ENCODE results near the gene CCDC69.
"Not testable (repeated sequence)": the region's sequence is repeated elsewhere in the genome, so short reads cannot be mapped to it uniquely, and the experiment has no call there.

CCDC69 gene

DNA sequence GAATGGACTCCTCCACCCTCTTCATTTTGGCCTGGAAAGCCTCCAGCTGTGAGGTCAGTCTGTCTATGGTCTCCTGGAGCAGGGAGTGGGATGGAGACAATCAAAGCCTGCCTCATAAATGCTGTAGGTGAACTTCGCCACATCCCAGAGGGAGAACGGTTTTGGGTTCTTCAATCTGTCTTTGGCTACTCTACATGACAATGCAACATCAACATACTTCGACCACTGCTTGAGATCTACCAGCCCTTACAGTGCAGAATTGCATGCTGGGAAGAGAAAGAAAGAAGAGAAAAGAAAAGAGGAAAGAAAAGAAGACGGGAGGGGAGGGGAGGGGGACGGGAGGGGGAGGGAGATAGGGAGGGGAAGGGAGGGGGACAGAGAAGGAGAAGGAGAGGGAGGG is 37.8 kb downstream of the CCDC69 start:
- no peak for DNase-seq

DNA sequence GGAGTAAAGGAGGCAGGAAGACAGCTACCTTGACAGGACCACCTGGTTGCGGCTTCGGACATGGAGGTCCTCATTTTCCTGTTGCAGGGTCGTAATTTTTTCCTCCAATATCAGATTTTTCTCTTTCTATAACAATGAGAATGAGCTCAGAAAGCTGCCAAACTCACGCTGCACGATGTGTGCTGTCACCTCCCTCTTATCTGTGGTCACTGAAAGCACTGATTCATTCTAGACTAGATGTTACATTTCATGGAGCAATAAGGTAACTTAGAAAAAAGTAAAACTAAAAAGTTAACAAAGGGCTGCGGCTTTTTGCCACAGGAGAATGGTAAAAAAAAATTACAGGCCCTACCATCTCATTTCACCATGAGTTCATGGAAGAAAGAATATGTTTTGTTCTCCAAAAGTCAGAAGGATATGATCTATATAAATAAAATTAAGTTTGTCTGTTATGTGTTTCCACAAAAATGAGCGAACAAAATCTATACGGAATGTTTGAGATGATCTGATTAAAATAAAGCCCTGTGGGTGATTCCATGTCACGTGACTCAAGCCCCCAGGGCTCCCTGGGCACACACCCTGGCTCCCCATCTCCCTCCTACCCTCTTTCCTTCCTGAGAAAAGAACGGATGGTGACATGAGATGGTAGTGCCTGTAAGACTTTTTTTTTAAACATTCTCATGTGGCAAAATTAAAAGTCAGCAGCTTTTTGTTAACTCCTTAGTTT is 39.4 kb downstream of the CCDC69 start:
- no peak for DNase-seq

DNA sequence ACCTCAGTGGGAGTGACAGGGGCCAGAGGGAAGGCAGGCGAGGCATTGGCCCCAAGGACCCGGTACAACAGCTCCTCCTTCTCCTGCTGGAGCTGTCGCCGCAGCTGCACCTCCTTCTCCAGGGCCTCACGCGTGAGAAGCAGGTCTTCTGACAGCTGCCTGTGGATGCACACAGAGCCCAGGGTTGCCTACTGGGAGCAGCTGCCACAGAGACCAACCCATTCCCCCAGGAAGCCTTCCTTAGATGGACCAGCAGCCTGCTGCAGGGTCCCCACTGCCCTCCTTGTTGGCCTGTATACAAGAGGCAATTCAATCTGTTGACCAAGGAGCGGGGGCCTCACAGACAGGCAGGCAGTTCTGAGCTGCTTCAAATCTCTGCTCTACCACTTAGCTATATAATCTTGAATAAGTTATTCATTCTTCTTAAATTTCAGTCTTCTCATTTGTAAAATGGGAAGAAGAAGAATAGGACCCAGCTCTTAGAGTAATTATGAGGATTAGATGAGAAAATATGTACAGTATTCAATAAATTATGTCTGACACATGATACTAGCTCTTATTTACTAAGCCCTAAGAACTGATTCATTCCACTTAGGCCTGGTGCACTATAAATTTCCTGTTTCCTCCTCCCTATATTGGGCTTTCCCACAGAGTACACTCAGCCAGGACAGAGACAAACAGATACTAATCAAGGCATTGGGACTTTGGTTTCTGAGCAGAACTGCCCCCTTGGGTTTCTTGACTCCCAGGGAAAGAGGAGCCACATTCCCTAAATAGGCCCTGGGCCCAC is 40.2 kb downstream of the CCDC69 start:
- DNase-seq, result no peak

DNA sequence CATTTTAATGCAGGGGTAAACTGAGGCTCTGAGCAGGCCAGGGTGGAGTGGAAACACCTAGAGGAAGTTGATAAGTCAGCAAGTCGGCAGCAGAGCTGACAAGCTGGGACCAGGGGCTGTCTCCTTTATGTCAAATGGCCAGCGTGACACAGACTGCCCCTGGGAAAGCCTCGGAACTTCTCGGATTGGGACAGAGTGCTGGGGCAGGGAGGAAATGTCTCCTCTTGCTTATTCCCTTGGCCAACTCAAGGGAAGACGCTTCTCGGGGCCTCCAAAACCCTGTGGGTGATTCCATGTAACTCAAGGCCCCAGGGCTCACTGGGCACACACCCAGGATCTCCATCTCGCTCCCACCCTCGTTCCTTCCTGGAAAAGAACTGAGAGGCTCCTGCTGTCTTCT is 40.9 kb downstream of the CCDC69 start:
- no peak for DNase-seq

DNA sequence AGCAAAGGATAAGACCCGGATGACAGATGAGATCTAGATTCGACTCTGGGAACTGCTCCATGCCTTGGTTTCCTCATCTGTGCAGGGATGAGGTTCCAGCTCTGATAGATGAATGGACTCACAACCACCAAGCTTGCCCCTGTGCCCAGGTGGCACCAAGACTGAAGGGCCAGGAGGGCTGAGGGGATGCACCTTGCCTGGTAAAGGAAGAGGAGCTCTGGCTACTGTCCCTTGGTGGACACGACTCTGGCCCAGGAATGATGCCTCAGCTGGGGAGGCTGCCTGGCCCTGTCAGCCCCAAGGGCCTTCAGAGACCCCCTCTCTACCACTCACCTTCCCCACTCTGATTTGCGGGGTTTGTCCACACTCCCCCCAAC is 41.4 kb downstream of the CCDC69 start:
- no peak for DNase-seq

DNA sequence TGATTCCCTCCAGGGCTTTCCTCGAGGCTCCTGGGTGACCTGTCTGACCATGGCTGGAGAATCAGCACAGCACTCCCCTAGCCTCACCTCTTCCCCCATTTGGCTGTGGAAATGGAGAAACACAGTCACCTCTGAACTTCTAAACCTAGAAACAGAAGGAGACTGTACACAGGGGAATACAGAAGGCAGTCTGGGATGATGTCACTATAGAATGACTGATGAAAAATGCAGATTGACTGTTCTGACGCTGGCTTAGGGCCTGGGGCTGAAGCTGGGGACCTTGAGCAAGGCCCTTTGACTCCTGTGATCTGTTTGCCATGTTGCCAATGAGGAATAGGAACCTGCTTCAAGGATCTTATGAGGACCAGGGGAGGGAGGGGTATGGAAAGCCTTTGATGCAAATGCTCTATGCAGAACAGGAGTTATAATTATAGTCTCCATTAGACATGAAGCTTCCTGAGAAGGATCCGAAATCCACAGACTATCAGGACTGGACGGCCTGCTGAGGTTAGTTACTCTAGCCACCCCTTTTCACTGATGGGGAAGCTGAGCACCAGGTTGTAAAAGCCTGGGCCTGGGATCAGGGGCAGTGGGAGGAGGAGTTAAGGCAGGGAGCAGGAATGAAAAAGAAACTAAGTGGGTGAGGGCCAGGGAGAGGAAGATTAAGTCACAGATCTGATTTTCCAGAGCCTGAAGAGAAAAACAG is 41.9 kb downstream of the CCDC69 start:
- DNase-seq, result no peak

DNA sequence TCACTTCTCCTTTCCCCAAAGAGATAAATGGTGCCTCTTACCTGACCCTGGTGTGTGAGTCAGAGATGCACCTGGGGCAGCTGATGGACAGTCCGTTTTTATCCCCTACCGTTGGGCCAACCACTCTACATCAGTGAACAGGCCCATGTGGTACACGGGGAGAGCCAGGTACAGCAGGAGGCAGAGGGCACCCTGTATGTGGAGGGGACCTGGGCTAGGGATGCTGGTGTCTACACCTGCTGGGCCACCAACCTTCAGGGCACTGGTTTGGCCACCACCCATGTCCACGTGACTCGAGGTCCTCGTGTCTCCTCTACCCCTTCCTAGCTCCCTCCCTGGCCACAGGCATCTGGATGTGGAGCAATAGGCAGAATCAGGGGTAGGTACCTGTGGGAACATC is 43.6 kb downstream of the CCDC69 start:
- DNase-seq, result no peak

DNA sequence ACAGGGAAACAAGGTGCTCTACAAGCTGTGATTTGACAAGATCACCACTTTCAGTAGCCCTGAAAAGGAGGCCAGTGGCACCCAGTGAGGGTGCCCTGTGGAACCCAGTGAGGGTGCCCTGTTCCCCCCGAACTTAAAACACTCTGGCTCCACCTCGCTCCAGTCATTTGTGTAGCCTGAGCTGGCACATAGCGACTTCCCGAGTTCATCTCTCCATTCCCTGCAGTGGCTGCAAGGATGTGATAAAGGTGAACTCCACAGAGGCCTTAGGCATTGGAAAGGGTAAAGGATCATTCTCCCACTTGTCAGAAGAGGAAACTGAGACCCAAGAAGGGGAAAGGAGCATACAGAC is 44.4 kb downstream of the CCDC69 start:
- DNase-seq, result no peak

DNA sequence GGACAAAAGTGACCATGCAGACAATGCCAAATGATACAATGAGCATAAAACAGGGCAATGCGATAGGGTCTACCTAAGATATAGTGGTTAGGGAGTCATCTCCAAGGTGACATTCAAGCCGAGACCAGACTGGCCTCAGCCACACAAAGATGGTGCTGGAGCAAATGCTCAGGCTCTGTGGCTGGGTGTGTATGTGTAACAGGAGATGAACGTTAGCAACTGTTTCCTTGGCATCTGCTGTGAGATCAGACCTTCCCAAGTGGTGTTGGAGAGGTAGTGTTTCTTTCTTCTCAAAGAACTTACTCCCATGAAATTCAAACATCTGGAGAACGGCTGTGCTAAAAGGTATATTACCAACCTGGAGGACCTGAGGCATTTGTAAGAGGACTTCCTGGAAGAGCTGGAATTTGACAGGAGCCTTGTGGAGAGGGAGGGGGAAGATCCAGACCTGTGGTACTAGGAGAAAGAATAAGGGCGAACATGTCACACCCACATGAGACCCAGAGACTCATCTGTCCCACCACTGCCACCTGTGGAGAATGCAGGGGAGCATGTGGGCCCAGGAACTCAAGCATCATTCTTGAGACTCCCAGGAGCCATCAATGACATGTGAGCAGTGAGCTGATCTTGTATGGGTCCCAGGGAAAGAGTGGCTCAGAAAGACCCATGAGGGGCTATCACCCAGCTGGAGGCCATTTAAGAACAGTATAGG is 45.0 kb downstream of the CCDC69 start:
- DNase-seq, result no peak

DNA sequence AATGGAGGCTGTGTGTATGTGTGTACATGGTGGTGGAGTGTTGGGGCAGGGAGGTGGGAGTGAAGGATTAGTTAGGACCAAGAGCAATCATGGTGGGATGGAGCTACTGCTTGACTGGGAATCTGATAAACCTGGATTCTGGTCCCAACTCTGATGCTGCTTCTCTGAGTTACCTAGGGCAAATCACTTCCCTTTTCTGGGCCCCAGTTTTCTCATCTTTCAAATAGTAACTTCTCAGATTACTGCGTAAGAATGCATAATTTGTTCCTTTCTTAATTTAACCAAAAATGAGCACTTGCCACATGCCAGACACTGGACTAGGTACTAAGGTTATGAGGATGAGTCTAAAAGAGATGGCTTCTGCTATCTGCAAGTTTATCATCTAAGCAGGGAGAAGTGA is 45.5 kb downstream of the CCDC69 start:
- no peak for DNase-seq

DNA sequence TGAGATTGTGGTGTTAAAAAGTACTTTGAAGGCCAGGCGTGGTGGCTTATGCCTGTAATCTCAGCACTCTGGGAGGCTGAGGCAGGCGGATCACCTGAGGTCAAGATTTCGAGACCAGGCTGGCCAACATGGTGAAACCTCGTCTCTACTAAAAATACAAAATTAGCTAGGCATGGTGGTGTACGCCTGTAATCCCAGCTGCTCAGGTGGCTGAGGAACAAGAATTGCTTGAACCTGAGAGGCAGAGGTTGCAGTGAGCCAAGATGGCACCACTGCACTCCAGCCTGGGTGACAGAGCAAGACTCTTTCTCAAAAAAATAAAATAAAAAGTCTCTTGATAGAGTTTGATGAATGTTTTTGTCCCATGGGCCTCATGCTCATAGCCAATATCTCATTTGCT is 47.6 kb downstream of the CCDC69 start:
- DNase-seq, result not testable (repeated sequence)

DNA sequence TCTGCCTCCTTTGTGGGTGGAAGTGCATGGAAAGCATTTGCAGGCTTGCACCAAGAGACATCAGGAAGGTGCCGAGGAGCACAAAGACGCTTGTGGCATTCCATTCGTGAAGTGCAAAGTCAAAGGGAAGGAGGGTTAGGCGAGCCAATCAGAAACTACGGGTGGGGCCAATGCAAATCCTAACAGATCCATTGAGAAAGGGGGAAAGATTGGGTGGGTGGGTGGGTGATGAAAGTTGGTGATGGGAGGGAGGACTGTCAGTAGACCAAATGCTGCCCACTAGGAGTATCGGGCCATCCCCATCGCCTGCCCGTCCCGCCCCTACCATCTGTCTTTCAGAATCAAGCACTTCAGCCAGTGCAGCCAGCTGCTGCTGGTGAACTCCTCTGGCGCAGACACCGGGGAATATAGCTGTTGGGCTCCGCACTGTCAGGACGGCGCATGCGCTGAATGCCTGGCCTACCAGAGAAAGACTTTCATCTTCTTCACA is 49.2 kb downstream of the CCDC69 start:
- no peak for DNase-seq

DNA sequence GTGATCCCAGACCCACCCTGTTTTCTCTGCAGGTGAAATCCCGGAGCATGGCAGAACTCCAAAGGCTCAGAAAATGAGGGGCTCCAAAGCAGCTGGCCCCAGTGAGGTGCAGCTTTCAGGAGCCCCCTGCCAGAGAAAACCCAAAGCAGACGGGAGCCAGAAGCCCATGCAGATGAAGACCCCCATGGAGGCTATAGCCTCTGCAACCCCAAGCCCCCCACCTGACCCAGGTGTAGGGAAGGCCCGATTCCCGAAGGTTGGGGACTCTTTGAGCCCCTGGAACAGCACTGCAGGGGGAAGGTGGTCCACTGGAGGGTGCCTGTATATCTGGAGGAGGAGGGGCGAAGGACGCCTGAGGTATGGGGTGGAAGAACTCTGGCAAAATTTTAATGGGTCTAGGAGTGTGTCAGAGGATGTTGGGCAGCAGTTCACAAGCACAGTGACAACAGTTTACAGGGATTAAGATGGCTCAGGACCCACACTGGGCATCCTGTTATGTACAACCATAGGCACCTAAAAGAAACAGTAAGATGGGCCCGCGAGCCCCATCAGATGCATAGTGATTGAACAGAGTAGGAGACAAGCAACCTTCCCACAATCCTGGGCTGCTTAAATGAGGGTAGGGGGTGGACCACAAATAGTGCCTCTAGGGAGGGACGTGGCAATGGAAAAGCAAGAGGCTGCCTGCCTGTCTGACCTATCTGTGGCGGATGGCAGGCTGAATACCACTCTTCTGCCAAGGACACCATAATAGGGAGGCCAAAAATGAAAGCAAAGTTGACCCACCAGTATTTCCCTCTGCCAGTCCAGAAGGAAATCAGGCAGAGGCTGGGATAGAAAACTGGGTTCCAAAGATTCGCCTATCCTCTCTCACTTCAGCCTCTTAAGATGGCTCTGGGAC is 49.9 kb downstream of the CCDC69 start:
- no peak for DNase-seq

DNA sequence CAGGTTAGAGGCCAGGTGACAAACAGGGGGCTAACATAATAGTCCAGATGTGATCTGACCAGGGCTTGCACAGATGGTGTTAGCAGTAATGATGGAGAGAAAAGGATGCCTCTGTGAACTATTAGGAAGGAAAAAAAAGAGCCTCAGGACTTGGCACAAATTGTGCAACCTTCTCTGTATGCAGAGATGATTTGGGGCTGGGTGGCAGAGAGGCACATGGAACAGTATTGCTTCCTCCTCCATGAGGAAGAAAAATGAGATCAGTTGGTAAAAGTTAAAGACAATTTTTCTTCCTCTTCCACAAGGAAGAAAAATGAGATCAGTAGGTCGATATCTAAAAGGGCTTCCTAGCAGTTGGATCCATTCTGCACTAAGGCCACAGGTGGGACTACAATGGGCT is 52.4 kb downstream of the CCDC69 start:
- DNase-seq, result no peak

DNA sequence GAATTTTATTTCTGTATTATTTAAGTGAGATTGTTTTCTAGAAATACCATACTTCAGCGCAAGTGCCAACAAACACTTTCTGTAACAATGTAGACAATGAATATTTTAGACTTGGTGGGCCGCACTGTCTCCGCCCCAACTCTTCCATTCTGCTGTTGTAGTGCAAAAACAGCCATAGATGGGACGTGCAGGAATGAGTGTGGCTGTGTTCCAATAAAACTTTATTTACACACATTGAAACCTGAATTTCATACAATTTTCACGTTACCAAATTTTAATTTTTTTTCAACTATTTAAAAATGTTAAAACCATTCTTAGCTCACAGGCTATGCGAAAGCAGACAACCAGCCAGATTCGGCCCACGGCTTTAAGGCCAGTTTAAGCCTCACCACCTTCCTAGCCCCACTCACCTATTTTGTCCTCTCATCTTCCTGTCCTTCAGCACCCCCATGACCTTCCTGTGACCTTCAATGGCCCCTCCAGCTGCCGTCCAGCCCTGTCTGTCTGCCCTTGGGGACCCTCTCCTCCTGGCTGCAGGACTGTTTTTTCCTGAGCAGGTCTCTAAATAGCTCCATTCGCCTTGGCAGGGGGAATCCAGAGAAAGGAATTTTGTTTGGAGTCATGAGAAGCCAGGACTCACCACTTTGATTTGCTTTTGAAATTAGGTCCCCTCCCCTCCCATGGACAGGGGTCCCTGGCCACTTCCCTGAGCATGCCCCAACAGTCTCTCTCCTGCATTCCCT is 55.1 kb downstream of the CCDC69 start:
- no peak for DNase-seq

DNA sequence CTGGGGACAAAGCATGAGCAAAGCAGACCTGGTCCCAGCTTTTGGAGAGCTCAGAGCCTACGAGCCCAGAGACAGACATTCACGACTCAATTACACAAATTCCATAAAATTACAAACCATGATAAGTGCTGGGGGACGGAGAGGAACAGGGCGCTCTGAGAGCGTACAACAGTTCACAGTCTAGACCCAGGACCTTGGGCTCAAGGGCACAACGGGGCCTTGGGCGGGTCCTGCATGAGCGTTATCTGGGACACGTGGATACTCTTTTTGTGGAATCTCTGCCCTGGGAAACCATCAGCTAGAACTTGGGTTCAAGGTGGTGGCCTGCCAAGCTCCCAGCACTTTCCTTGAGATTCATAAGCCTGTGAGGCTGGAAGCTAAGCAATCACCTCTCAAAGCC is 56.9 kb downstream of the CCDC69 start:
- DNase-seq, result no peak

DNA sequence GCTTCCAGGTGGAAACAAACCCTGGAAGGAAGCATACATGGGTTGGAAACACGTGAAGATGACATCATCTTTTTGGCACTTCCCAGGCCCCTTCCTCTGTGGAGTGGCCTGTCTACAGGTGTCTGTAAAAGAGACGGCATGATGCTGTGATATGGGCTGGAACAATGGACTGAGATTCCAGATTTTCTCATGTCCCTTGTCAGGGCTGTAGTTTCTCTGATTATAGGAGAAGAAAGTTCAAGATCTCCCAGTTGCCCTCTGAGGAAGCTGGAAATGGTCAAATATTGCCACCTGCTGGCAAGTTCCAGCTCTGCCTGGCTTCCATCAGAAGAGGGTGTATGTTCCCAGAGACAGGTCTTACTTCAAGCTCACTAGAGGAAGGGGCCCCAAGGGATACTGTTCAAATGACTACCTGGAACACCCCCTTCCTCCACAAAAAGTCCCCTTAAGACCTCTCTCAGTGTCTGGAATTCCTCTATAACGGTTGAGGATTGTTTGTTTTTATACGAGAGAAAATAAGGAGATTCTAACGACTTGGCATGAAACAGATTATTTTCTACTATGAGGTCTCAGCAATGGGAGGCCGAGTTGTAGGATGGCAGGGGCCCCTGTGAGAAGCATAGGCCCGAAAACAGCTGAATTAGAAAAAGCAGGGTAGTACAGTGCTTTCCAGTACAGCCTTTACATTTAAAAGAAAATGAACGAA is 59.1 kb downstream of the CCDC69 start:
- peak; percentile 80 for DNase-seq

DNA sequence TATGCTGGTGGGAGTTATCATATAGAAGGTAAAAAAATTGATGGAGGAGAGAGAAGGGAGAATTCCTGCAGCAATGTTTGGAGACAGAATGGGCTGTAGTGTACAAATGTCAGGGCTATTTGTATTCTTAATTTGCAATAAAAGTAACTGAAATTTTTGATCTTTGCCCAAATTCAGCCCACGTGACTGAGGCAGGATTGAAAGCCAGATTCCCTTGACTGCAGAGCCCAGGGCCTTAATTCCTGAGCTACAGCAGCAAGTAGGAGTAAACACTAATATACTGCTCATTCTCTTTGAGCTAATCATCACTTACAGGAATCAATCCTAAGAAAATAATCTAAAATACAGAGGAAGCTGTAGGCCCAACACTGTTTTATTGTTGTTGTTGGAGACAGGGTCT is 61.1 kb downstream of the CCDC69 start:
- no peak for DNase-seq

DNA sequence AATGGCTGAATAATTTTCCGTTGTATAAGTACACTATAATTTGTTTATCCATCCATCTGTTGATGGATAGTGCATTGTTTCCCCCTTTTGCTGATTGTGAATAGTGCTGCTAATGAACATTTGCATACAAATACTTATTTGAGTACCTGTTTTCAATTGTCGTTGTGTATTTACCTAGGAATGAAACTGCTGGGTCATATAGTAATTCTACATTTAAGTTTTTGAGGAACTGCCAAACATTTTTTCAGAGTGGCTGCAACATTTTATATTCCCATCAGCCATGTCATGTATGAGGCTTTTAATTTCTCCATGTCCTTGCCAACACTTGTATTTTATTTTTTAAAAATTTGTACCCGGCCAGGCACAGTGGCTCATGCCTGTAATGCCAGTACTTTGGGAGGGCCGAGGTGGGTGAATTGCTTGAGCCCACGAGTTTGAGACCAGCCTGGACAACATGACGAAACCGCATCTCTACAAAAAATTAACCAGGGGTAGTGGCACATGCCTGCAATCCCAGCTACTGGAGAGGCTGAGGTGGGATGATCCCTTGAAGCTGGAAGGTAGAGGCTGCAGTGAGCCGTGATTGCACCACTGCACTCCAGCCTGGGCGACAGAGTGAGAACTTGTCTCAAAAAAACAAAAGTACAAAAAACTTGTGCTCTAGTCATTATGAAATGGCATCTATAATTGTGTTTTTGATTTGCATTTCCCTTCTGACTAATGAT is 64.1 kb downstream of the CCDC69 start:
- no peak for DNase-seq

DNA sequence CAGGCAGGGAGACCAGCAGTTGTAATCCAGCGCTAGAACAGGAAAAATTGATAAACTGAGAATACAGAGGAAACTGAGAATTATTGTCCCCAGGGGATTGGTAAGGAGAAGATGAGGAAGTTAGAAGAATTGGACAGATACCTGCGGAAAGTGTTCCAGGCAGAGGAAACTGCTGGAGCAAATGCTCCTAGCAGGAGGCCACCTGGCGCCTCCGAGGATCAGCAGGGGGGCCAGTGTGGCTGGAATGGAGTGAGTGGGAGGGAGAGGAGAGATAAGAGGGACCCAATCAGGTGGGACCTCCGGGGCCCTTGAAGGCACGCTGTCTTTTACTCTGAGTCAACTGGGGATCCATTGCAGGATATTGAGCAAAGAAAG is 65.6 kb downstream of the CCDC69 start:
- DNase-seq, result no peak

Measured in activated naive CD4-positive, alpha-beta T cell treated with anti-CD3 and anti-CD28 coated beads, Interleukin-2, amount 50 U/mL, for 16 hours (primary cell).